ENCODE results near the gene C1orf216. TPM values are rescaled to one million over a fixed set of nuclear protein-coding genes. Genes with fewer than 3 reads are reported as not detected.

The C1orf216 gene, protein sequence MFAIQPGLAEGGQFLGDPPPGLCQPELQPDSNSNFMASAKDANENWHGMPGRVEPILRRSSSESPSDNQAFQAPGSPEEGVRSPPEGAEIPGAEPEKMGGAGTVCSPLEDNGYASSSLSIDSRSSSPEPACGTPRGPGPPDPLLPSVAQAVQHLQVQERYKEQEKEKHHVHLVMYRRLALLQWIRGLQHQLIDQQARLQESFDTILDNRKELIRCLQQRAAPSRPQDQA
- total RNA-seq: 10 to 100 TPM in 3 of 4 donors, 1 to 10 TPM in 1; 9.6 to 28.8 (median 15.5) TPM

DNA sequence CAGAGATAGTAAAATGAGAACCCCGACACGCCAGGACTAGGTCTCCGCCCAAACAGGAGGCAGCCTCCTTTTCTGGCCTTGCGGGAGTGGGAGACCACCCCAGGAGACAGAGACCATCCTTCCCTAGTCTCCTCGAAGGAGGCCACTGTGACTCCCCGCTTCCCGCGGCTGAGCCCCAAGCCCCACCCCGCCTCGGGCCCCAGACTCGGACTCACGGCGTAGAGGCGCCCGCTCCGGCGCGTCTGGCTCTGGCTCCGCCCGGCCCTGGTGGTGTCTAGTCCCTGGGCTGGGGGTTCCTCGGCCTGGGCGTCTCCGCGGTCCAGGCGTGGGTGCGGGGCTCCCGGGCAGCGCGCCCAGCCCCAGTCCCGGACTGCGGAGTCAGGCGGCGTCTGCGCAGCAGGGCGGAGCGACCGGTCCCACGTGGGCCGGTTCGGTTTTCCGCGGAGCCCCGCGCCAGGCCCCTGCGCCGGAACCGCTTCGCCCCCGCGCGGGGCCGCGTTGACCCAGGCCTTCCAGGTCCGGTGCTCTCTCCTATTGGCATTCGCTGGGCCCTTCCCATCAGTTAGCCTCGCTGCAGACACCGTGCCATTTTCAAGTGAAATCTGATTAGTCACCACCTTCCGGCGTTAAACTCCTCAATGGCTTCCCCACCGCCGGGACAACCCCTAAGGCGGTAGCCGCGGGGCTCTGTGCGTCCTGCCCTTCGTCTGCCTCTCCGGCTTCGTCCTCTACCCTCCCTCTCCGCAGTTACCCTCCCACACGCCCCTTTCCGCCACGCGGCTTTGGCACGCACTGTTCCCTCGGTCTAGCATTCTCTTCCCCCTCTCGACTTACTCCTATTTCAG lies at the start of gene C1orf216:
TSS of gene C1orf216 (minus strand) at position 393 of the 845 bp plus-strand sequence. CDS start 2,563 bp downstream, outside the sequence.
- DNase-seq (ENCODE audit: low spot score) (no peak), ATAC-seq (ENCODE audit: low FRiP score) (peak; percentile 96)
- TF ChIP-seq, protein P1, sequence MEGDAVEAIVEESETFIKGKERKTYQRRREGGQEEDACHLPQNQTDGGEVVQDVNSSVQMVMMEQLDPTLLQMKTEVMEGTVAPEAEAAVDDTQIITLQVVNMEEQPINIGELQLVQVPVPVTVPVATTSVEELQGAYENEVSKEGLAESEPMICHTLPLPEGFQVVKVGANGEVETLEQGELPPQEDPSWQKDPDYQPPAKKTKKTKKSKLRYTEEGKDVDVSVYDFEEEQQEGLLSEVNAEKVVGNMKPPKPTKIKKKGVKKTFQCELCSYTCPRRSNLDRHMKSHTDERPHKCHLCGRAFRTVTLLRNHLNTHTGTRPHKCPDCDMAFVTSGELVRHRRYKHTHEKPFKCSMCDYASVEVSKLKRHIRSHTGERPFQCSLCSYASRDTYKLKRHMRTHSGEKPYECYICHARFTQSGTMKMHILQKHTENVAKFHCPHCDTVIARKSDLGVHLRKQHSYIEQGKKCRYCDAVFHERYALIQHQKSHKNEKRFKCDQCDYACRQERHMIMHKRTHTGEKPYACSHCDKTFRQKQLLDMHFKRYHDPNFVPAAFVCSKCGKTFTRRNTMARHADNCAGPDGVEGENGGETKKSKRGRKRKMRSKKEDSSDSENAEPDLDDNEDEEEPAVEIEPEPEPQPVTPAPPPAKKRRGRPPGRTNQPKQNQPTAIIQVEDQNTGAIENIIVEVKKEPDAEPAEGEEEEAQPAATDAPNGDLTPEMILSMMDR (IDR thresholded peaks at IDR 0.05): no peak

DNA sequence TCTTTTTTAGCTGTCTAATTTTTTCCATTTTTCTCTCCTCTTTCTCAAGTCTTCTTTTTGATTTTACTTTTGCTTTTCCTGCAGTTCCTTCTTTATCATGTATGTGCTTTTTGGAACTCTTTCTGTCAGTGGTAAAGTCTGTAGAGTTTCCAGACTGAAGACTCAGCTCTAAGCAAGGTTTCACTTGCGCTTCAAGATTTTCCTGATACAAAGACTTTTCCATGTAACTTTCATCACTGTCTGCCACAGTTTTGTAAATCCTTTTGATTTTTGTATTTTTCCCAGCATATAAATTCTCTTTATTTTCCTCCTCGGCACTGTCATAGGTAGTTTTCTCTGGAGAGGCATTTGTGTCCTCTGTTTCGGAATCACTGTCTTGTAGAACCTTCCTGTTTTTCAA lies 45.6 kb upstream of the C1orf216 start:
- DNase-seq (ENCODE audit: low spot score) (no peak), ATAC-seq (ENCODE audit: low FRiP score) (no peak)
- TF ChIP-seq, protein P1 (IDR thresholded peaks at IDR 0.05): no peak

DNA sequence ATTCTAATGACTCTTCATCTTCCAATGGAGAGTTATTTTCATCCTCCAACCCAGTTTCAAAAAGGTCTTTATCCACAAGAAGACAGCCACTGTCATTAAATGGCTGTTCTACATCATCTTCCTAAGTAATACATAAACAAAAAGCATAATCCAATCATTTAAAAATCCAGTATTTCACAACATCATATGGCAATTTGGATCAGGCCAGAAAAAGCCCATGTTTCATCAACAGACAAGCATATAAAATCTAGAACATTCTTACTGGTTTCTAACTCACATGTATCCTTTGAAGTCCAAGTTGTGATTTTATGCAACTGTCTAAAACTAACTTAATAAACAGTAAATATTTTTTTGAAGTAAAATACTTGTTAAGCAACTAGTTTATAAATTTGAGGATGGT lies 44.5 kb upstream of the C1orf216 start:
- TF ChIP-seq, protein P1 (IDR thresholded peaks at IDR 0.05): no peak
- no peak for DNase-seq (ENCODE audit: low spot score)
- no peak for ATAC-seq (ENCODE audit: low FRiP score)

DNA sequence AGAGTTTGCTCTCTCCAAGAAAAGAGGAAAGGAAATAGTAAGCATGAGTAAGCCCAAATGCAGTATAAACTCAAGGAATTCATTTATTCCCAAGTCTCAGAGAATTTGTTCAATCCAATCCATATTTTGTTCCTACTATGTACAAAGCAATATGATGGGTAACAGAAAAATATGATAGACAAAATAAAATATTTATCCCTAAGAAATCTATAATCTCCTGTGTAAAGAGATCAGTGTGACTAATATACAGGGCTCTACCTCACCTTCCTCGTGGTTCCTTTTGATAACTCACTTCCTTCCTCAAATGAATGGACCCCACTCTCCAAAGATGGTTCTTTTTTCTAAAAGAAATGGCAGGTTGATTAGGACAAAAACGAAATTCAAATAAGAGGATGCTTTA lies 43.5 kb upstream of the C1orf216 start:
- no peak for ATAC-seq (ENCODE audit: low FRiP score)
- TF ChIP-seq, protein P1 (IDR thresholded peaks at IDR 0.05): no peak
- DNase-seq (ENCODE audit: low spot score): no peak

DNA sequence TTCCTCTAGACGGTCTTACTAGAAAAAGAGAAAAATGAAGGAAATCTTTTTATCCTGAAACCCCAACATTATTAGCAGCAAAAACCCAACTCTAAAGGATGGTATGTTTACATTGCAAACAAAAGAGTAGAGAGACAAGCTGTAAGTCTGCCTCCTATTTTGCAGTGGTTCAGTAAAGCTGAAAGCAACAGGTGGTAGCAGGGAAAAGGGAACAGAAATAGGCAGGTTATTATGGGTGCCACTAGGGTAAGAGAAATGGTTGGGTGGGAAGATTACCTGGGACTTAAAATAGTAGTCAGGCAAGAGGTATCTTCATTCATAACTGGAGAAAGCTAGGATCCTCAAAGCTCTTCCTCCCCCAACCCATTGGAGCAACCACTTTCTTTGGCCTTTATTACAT lies 37.4 kb upstream of the C1orf216 start:
- TF ChIP-seq, protein P1 (IDR thresholded peaks at IDR 0.05): no peak
- ATAC-seq (ENCODE audit: low FRiP score): no peak

DNA sequence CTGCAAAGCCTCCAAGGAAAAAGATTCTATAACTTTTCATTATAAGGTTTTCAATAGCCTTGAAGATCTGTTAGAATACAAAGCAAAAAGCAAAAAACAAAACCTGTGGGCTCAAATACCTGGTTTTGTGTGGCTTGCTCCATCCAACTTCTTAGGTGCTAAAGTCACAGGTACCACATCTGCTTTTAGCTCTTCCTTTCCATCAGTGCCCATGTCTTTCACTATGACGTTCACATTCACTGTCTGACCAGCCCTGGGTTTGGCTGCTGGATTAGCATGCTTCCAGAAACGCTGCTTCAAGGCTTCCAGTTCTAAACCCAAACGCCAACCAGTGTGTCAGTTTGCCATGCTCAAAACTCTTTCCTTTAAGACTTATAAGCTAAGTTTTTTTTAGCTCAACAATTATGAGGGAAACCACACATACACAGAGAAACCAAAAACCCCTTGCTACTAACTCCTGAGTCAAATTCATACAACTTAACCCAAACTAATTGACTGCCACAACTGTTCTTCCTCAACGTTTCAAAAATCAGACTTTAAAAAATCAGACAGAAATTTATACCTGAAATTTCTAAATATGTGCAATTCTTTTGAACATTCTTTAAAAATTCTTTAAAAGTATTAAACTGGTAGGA lies 35.1 kb upstream of the C1orf216 start:
- DNase-seq (ENCODE audit: low spot score) (no peak), ATAC-seq (ENCODE audit: low FRiP score) (no peak)
- TF ChIP-seq, protein P1 (IDR thresholded peaks at IDR 0.05): no peak

More for the DNA sequence above, 37.4 kb upstream of the C1orf216 start:
- no peak for DNase-seq (ENCODE audit: low spot score)
